Inflammatory macrophage treated with lipopolysaccharide for 4 hours (primary cell): ENCODE measurements around the gene GABRD.

Experiments
- DNase-seq: peaks from one replicate; pipeline ENCODE4 v3.0.0-alpha.2; 2020

The GABRD gene

DNA sequence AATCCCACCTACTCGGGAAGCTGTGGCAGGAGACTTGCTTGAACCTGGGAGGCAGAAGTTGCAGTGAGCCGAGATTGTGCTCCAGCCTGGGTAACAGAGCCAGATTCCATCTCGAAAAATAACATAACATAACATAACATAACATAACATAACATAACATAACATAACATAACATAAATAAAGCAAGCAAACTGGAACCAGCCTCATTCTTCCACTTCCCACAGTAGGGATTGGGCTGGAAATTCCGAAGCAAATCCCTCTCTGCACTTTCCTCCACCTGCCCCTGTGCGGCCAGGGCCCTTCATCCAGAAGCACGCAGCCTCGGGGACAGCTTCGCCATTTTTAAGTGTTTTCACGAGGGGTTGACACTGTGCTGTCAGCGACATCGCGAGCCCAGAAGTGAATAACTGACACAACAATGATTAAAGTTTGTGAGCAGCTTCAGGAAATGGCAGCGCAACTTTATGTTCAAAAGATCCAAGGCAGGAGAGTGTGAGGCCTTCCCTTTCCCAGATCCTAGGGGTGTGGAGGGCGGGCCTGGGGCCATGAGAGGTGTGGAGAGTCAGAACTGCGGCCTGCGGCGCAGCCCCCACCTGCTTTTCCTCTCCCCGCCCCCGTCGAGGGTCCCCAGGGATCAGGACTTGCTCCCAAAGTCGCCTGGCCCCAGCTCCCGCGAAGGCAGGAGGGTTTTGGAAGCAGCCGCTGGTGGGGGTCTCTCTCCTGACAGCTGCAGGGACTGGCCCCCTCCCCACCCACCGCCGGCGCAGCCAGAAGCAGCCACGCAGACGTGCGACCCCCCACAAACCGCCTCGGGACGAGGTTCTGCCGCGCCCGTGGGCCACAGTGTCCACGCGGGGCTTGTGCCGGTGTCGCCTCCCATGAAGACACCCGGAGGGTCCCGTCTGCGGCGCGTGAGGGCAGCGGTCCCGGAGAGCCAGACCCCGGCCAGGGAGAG lies 651 bp upstream of the GABRD start:
- no peak for DNase-seq

DNA sequence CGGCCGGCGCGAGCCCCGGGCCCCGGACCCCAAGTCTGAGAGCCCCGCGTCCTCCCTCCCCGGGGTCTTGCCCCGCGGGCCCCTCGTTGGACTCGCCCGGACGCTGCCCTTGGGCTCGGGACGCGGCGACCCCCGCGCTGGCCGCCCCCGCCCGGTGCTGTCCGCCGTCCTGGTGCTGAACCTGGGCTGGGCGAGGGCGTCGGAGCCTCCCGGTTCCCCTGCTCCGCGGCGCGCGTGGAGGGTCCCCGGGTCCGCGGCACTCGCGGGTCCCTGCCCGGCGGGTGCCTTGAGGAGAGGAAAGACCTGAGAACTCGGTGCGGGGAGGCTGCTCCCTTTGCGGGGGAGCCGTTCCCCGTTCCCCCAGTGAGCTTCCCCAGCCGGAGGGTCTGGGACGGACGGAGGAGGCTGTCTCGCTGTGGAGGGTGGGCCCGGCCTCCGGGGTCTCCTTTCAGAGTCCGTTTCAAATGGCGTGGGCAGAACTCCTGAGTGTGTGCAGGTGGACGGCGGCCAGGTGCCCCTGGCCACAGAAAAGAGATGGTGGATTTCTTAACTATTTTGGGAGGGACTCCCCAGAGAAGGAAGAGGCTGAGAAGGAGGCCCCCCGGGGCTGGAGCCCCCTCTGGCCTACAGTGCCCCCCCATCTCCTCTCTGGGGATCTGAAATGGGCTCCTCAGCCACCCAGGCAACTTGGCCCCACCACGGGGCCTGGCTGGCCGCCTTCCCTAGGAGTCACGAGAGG lies 595 bp downstream of the GABRD start:
- DNase-seq: no peak

DNA sequence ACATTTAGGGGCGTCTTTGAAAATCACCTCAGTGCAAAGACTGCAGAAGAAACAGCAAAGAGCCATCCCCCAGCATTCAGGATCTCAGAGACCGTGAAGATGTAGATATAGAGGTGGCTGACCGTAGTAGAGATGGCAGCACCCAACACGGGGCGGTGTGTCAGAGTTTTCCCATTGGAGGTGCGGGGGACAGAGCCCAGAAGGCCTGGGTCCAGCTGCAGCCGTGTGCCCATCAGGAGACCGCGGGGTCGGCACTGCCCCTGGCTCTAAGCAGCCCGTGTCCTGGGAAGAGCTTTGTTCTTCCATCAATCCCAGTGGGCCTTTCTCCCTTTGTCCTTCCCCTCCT lies 1.1 kb downstream of the GABRD start:
- DNase-seq: no peak

DNA sequence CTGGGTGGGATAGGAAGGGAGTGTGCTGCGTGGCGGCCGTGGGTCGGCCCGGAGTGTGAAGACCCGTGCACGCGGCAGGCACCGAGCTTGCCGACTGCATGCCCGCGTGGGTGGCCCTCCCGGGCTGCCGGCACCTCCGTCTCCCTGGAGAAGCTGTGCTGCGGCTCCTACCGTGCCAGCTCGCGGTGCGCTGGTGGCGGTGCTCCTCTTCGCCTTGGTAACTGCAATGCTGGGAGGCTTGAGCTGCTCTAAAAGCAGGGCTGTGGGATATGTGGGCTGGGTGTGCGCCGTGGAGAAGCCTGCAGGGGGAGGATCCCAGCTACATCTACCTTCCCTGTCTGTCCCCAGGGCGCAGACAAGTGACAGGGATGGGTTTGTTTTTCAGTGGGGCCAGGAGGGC lies 2.4 kb downstream of the GABRD start:
- DNase-seq: no peak

DNA sequence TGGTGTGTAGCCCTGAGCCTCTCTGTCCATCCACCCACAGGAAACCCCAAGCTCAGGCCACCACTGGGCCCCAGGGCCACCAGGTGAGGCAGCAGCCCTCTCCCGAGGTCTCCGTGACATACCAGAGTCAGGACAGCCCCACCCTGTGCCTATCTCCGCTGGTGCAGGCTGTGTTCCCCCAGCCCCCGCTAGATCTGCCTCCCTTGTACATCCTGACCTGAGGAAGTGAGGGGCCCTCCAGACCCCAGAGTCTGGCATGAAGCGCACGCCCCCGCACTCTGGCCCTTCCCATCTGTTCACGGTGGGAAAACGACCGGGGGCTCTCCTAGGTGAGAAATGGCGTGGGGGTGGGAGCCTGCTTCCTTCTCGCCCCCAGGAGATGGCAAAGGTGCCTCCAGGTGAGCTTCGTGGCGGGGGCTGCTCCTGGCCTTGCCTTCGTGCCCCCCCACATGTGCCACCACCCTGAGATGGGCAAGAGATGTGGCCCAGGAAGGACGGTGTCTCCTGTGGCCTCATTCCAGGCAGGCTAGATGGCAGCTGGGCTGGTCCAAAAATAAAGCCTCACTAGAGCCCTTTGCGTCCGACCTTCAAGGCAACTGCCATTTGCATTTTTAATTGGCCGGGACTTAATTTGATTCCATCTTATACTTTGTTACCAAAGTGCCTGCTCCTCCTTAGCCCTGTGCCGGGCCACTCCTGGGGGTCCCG lies 3.1 kb downstream of the GABRD start:
- DNase-seq: no peak

DNA sequence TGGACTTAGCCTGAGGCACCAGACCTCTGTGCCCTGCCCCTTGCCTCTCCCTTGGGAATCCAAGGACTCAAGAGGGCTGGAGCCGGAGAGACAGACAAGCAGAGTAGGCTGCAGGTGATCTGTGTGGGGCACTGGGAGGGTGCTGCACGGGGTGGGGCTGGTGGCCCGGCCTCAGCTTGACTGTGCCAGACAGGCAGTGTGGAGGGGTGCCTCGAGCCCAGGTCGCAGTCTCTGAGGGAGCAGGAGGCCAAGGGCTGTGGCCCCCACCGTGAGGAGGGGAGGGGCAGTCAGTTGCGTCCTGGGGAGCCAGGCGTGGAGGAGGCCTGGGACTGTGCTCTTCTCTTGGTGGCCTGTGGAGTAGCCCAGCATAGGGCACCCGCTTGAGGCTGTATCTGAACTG lies 4.0 kb downstream of the GABRD start:
- DNase-seq: no peak

DNA sequence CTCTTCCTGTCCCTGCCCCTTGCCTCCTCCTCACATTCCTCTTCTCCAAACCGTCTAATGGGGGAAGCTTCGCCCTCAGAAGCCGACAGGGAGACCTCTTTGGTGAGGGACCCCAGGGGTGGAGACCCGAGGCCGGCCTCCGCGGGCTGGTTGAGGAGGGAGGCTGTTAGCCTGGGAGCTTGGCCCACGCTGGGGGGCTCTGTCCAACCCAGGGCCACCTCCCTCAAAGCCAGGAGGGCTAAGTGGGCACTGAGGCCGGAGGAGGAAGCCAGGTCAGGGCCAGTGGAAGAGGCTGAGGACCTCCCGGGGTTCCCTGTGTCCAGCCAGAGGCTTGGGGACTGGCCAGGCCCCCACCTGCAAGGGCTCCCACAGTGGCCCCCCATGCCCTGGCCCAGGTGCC lies 5.3 kb downstream of the GABRD start:
- DNase-seq: no peak

DNA sequence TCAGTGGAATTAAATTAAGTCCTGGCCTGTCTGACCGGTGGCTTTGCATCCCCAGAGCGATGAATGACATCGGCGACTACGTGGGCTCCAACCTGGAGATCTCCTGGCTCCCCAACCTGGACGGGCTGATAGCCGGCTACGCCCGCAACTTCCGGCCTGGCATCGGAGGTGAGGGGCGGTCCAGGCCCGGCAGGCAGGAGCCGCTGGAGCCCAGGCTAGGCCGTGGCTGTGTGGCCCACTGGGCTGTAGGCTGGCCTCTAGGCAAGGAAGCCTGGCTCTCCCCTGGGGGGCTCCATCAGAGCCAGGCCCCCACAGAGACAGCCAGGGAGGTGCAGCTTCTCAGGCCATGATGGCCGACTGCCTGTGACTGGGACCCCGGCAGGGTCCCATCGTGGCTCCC lies 5.7 kb downstream of the GABRD start:
- DNase-seq: no peak

DNA sequence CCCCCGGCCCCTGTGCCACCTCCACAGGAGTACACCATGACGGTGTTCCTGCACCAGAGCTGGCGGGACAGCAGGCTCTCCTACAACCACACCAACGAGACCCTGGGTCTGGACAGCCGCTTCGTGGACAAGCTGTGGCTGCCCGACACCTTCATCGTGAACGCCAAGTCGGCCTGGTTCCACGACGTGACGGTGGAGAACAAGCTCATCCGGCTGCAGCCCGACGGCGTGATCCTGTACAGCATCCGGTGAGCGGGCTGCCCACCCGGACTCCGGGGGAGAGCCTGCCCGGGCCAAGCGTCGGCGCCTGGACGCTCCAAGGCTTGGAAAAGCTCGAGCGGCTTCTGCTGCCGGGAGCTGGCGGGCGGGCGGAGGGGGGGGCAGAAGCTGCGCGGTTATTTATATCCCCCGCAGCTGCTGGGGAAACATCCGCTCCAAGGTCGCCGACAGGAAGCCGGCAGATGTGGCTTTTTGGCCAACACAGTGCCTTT lies 6.4 kb downstream of the GABRD start:
- no peak for DNase-seq

DNA sequence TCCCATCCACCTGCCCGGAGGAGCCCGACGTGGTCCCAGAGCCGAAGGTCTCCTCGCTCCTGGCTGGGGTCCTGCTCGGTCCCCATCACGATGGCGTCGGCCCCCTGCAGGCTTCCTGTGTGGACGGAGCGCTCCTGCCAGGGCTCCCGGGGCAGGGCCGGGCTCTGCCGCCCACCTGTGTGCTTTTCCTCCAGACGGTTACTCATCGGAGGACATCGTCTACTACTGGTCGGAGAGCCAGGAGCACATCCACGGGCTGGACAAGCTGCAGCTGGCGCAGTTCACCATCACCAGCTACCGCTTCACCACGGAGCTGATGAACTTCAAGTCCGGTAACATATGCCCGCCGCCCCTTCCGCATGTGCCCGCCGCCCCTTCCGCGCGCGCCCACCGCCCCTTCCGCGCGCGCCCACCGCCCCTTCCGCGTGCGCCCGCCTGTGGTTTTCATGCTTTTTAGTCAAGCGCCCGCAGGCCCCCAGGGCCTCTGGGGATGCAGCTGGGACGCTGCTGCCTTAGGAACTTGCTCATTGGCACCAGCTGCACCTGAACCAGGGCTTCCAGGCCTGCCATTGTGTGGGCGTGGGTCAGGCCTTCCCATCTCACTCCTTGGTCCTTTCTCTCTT lies 8.9 kb downstream of the GABRD start:
- no peak for DNase-seq

DNA sequence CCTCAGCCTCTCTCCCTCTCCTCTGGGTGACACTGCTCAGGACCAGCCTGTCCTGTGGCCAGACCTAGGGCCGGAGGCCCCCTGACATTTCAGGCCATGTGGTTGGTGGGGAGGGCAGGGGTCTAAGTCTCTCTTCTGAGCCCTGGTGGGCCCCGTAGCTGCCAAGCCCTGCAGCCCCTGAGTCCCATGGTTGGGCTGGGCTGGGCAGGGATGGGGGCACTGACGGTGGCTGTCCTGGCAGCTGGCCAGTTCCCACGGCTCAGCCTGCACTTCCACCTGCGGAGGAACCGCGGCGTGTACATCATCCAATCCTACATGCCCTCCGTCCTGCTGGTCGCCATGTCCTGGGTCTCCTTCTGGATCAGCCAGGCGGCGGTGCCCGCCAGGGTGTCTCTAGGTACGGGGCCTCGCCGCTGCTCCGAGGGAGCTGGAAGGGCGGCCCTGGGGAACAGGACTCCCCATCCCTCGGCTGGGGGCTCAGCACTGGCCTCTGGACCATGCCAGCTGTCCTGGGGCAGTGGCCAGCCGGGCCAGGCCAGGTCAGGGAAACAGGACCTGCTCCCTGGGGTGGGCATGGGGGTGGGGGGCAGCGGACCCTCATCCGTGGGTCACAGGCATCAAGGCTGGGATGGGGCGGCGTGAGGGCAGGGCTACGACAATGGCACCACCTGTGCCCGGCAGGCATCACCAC lies 9.9 kb downstream of the GABRD start:
- no peak for DNase-seq

DNA sequence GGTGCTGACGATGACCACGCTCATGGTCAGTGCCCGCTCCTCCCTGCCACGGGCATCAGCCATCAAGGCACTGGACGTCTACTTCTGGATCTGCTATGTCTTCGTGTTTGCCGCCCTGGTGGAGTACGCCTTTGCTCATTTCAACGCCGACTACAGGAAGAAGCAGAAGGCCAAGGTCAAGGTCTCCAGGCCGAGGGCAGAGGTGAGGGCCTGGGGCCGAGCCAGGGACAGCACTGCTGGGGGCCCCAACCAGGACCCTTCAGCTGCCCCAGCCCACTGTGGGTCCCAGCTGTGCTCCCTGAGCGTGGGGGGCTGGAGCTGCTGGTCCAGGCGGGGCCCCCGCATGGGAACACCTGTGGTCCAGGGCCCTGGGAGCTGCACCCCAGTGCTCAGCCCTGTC lies 10.4 kb downstream of the GABRD start:
- no peak for DNase-seq

DNA sequence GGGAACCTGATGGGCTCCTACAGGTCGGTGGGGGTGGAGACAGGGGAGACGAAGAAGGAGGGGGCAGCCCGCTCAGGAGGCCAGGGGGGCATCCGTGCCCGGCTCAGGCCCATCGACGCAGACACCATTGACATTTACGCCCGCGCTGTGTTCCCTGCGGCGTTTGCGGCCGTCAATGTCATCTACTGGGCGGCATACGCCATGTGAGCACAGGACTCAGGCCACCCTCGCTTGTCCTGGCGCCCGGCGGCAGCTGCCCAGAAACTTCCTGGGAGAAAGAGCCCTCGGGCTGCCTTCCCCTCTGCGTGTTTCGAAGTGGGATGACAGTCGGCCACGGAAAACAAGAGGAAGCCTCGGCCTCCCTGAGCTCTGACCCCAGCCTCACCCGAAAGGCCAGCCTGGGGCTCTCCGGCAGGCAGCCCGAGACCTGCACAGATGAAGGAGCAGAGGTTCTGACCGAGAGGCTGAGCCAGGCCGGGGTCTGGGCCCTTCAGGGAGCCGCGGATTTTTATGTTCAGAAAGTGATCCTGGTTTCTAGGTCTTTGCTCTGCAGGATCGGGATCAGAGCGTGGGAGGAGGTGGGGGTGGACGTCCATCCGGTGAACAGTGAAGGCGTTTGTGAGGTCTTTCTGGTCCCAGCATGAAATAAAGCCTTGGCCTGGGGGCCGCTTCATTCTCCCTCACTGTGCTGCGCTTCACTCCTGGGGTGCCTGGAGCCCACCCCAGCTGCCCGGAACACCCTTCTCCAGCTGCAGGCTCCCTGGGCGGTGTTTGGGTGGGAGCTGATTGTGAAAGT lies 11.1 kb downstream of the GABRD start:
- no peak for DNase-seq

DNA sequence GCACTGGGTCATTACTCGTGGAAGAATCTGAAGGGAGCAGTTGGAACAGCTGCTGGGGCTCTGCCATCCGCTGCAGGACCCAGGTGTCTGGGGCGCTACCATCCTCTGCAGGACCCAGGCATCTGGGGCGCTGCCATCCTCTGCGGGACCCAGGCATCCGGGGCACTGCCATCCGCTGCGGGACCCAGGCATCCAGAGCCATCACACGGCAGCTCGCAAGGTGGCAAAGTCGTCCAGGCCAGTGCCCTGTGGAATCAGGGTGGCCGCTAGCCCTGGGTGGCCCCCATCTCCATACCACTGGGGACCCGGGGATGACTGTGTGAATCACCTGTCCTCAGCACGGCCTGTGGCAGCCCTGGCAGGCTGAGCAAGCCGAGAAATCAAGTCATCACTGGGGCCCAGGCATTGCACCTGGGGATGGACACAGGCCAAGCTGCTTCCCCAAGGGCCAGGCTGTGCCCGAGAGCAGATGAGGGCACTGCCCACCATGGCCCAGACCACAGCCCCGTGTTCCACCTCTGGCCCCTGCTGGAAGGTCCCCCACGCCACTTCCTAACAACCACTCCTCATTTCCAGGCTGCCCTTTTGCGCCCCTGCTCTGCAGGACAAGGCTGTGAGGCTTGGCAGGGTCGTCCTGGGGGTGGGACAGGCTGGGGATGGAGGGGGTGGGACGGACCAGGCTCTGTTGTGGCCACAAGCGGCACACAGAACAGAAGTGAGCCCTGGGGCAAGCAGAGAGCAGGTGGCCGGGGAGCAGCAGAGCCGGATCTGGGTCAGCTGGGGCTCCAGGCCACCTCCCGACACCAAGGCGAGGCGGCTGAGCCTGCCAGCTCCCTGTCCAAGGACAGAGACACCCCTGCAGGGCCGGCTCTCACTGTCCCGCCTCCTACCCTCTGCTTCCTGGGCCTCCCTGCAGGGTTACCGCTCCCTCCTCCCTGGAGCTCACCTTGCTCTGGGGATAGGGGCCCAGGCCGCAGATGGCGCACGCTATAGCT lies 12.7 kb downstream of the GABRD start:
- DNase-seq: no peak

DNA sequence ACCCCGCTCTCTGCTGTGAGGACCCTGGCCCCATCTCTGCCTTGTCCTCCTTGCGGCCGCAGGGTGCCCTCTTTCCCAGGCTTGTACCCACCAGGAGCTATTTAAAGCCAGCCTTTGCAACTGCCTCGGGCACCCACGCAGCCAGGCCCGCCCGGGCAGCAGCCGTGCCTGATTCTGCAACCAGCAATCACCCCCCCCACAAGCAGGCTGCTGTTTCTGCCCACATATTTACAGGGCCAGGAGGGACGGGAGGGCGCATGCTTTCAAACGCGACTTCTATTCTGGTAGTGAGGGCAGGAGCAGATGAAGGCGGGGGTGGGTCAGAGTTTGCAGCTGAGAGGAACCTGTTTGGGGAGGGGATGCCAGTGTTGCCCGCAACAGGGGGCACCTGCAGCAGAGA lies 13.6 kb downstream of the GABRD start:
- DNase-seq: no peak

DNA sequence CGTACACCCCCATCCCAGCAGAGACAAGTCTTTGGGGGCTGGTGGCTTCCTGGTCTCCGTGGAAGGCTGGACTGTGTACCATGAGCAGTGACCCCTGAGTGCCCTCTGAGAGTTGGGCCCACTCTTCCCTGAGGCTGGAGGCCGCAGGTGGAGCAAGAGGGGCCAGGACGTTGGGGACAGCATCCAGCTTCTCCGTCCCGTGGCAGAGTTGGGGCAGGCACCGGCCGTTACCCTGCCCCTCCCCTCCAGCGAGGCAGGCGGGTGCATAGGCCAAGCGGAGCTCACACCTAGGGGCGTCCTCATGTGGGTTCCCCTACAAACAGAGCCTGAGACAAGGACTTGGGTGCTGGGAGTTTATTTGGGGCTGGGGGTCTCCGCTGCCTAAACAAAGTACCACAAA lies 14.0 kb downstream of the GABRD start:
- DNase-seq: no peak

DNA sequence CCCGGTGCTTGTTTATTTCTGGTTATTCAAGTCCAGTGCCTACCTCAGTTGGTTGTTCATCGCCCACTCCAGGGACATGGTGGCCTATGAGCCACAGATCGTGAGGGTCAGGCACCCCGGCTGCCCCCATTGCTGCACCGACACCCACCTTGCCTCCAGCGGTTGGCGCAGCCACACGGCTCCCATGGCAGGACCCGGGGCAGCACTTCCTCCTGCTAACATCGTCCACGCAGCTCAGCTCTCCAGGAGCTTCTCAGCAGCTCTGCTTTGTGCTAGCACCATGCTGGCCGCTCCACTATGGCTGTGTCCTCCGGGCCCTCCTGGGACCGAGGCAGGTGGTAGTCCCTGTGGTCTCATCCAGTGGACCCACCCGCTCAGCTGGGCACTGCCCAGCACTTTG lies 17.1 kb downstream of the GABRD start:
- DNase-seq: no peak

DNA sequence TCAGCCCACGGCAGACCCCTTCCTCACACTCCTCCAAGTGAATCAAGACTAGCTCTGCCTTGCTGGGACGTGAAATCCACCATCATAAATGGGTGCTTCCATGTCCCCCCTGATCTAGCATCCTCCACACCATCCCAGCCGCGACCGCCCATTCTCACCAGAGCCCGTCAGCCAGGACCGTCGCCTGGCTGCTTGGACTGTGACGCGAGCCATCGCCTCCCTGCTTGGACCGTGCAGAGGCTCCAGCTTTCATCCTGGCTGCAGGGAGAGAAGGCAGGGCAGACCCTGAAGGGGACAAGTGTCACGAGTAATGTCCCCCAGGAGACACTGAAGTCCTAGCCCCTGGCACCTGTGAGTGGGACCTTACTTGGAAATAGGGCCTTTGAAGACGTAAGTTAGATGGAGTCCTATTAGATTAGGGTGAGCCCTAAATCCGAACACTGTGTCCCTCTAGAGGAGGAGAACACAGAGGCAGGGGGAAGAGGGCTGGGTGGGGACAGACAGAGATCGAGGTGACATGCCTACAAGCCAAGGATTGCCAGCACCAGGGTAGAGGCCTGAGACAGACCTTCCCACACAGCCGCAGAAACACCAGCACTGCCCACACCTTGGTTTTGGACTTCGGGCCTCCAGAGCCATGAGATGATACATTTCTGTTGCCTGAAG lies 18.3 kb downstream of the GABRD start:
- no peak for DNase-seq

DNA sequence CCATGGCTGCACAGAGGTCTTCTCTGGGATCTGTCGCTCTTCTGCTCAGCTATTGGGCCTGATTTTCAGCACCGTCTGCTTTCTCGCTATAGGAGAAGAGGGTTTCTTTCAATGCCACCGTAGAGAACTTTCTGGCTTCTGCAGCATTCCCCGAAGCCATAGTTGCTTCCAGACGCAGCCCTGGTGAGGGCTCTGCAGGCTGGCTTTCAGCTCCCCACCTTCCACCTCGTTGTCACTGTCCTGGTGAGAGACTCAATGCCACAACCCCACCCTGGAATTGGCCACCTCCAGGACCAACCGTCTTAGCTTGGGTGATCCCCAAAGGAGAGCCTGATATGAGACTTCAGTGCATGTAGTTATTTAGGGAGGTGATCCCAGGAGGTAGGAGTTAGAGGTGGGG lies 19.1 kb downstream of the GABRD start:
- no peak for DNase-seq

DNA sequence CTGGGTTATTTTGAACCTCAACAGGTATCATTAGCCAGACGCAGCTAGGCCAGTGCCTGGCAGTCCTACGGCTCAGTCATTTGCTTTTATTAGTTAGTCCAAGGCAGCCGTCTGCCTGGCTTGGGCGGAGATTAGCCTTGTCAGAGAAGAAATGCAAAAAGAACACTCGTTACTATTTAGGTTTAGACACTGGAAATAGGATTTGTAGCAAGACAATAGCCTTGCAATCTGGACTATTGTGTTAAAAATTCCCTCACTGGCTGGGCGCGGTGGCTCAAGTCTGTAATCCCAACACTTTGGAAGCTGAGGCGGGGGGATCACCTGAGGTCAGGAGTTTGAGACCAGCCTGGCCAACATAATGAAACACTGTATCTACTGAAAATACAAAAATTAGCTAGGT lies 20.1 kb downstream of the GABRD start:
- DNase-seq: no peak
